ENCODE measurements around the gene SNRPD2. TPM values are rescaled to one million over a fixed set of nuclear protein-coding genes. Genes with fewer than 3 reads are reported as not detected.

SNRPD2 gene
- total RNA-seq, 2 experiments from 2014 or later, result 485 to 566 TPM

DNA sequence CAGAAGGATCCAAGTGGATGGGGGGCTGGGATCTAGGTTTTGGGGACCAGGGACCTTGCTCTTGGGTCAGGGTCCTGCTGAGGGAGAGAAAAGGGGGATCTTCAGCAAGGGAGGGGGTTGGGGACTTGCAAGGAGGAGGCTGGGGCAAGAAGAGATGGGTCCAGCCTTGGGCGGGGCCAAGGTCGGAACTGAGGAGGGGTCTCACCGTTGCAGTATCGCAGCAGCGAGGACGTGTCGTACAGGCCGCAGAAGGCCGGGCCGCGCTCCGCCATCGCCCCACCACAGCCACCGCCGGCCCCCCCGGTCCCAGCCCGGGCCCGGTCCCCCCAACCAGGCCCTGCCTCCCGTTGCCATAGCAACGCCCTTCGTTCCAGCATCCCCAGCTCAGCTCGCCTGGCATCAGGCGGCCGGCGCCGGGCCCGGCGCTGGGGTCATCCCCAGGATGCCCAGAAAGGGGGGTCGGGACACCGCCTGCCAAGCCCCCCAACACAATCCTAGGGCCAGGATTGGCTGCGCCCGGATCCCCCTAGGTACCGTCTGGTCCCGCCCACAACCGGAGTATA lies 46.6 kb downstream of the SNRPD2 start:
- POLR2A ChIA-PET, result interaction anchor here (0.7 kb wide), 1 partner anchor 1029 kb away, joined by 3 read pairs; no protein-coding TSS in a partner anchor
- DNase-seq, result no peak
- CTCF ChIA-PET, result interaction anchor here (0.6 to 1.7 kb wide), 11 partner anchors 23 to 206 kb away, joined by 3 to 6 read pairs (median 3); partner anchors contain the start of genes GIPR and QPCTL
- H3K27ac Mint-ChIP-seq, result peak overlapping the region; percentile 84
- peaks cover 43% of the 10 kb centered on the region for H3K4me1 Mint-ChIP-seq
- peaks cover 3% of the 10 kb centered on the region for H3K27me3 Mint-ChIP-seq
- no peaks in the 10 kb centered on the region for H3K9me3 Mint-ChIP-seq
- H3K4me3 Mint-ChIP-seq, result peak overlapping the region; percentile 82
- H3K36me3 Mint-ChIP-seq (ENCODE audit: low read depth), result peaks cover 7% of the 10 kb centered on the region

DNA sequence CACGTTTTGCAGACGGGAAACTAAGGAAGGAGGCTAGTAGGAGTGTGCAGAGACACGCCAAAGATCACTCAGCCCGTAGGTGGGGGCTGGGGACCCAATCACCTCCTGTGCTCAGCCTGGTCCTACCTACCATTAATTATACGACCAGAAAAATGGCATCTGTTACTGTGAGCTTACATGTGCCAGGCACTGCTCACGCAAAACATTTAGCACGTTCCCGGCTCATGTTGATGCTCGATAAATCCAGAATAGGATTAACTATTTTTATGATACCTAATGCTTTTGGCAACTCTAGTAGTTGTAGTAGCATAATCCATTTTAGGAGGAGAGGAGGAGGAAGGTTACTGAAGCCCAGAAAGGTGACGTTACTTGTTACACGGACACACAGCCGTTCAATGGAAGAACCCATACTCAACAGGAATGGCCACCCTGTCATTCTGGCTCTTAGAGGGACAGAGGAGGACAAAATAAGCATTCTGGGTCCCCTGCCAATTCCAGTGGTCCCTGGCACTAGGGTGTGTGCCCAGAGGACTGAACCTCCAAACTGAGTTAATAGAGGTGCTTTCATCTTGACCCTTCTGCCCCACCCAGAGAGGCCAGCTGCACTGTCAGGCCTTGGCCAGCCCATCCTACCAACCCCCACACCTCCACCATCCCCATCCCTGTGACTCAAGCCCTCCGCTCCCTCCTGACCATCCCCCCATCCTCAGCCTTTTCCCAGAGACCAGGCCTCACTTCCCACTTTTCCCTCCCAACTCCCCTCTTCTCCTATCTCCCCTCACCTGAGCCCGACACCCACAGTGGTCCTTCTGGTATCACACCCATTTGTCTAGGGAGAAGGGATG lies 47.6 kb downstream of the SNRPD2 start:
- POLR2A ChIA-PET, result no interaction called here
- Mint-ChIP-seq H3K36me3 (ENCODE audit: low read depth) (peaks cover 7% of the 10 kb centered on the region), H3K9me3 (no peaks in the 10 kb centered on the region), H3K27me3 (peaks cover 3% of the 10 kb centered on the region), H3K27ac (no peak overlapping the region), H3K4me1 (peaks cover 48% of the 10 kb centered on the region), H3K4me3 (peak overlapping the region; percentile 32)
- CTCF ChIA-PET, result interaction anchor here (0.7 to 3.6 kb wide), 15 partner anchors 8 to 204 kb away, joined by 3 to 38 read pairs (median 10); partner anchors contain the start of gene GIPR
- no peak for DNase-seq

DNA sequence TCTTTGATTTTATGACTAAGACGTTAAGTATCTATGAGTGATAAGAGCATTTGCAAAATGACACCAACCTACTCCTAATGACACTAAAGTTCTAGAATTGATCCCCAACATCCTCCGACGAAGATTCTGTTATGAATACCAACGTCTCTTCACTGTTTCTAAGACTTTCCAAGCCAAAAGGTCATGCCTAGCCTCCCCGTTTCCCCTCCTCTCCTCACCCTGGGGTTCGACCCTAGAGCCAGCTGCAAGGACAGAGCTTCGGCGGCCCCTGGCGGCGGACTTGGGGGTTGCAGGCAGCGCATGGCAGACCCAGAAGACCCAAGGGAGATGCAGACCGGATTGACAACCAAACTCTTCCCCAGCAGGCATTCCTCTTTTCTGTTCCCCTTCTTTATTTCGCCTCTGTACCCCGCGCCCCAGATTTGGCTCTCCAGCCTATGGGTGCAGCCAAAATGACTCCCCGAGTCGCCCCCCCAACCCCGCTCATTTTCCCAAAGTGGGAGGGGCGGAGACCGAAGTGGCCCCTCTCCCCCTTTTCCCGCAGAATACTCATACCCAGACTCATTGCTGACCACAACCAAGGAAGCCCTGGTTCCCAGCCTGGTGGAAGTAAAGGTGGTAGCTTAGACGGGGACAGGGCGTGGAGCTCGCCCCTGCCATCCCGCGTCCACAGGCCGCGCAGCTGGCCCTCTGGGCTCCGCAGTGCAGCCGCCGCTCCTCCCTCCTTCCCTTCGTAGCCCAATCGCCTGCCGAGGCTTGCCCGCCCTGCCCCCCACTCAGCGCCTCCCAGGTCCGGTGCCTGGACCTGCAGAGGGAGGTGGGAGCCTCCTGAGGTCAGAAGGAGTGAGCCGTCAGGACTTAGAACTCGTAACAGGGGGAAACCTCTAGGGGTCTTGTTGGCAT lies 48.5 kb downstream of the SNRPD2 start:
- peak overlapping the region; percentile 75 for H3K27ac Mint-ChIP-seq
- peaks cover 56% of the 10 kb centered on the region for H3K4me1 Mint-ChIP-seq
- CTCF ChIA-PET, result interaction anchor here (0.7 to 3.6 kb wide), 30 partner anchors 9 to 239 kb away, joined by 3 to 38 read pairs (median 8); partner anchors contain the start of genes GIPR, PPM1N, QPCTL and SIX5
- H3K4me3 Mint-ChIP-seq, result peak overlapping the region; percentile 23
- H3K36me3 Mint-ChIP-seq (ENCODE audit: low read depth), result peaks cover 9% of the 10 kb centered on the region
- POLR2A ChIA-PET, result interaction anchor here (1.2 kb wide), 1 partner anchor 29 kb away, joined by 4 read pairs; no protein-coding TSS in a partner anchor
- H3K27me3 Mint-ChIP-seq, result peaks cover 3% of the 10 kb centered on the region
- H3K9me3 Mint-ChIP-seq, result no peaks in the 10 kb centered on the region
- DNase-seq, result peak; percentile 90

DNA sequence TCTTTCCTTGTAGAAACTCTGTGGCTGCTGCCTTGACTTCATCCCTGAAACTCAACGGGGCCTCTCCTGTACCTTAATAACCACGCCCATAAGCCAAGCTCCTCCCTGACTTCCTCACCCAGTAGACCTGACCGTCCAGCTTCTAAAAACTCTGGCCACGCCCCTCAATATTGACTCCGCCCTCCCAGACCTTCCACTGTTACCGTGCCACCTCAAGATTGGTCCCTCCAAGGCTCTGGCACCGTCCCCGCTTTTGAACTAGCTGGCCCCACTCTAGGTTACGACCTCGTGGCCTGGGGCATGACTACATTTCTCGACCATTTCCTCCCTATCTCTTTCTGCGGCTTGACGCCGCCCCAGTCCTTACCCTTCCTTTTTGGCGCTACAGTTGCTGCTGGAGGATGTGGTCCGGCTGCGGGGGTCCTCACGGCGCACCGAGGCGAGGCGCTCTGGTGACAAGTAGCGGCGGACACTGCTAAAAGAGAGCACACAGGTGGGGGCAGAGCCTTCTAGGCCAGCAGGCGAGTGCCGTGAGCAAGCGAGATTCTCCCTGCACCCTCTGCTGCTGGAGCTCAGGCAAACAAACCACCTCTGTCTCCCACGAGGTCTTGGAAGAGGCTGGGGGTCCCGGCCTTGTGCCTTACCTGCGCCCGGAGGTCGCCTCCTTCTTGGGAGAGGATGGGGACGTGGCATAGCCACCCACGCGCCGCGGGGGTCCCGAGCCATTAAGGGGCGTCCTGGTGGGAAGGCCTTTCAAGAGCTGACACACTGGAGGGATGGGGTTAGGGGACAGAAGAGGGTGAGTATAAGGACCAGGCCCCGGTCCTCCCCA lies 50.3 kb downstream of the SNRPD2 start:
- CTCF ChIA-PET, result interaction anchor here (0.5 to 3.6 kb wide), 34 partner anchors 10 to 202 kb away, joined by 3 to 38 read pairs (median 8); partner anchors contain the start of genes GIPR, PPM1N, QPCTL and SIX5
- Mint-ChIP-seq H3K27ac (peak overlapping the region; percentile 96), H3K4me3 (peak overlapping the region; percentile 80), H3K9me3 (no peaks in the 10 kb centered on the region), H3K4me1 (peaks cover 62% of the 10 kb centered on the region), H3K36me3 (ENCODE audit: low read depth) (peaks cover 9% of the 10 kb centered on the region), H3K27me3 (peaks cover 3% of the 10 kb centered on the region)
- POLR2A ChIA-PET, result interaction anchor here (0.6 to 1.2 kb wide), 3 partner anchors 27 to 1887 kb away, joined by 3 to 4 read pairs (median 3); partner anchors contain the start of genes OPA3 and SMG9
- peak; percentile 79 for DNase-seq

DNA sequence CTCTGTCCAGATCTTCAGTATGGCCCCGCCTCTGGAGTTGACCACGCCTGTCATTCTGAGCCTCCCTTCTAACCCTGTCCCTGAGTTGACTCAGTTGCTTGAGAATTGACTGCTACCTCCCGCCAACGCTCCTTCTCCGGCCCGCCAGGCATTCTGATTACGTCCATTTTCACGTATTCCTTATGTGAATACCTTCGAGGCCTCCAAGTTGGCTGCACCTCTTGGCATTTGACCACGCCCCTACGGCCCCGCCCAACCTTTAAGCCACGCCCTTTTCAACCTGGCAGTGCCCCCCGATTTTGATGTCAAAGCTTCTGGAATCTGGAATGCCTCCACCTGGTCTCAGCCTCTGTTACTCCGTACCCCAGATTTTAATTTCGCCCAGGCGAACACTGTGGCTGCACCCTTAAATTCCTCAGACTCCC lies 50.9 kb downstream of the SNRPD2 start:
- CTCF ChIA-PET, result interaction anchor here (1.5 to 3.6 kb wide), 14 partner anchors 9 to 201 kb away, joined by 4 to 38 read pairs (median 13); partner anchors contain the start of genes GIPR, QPCTL and SNRPD2
- peak overlapping the region; percentile 96 for H3K27ac Mint-ChIP-seq
- peaks cover 55% of the 10 kb centered on the region for H3K4me1 Mint-ChIP-seq

DNA sequence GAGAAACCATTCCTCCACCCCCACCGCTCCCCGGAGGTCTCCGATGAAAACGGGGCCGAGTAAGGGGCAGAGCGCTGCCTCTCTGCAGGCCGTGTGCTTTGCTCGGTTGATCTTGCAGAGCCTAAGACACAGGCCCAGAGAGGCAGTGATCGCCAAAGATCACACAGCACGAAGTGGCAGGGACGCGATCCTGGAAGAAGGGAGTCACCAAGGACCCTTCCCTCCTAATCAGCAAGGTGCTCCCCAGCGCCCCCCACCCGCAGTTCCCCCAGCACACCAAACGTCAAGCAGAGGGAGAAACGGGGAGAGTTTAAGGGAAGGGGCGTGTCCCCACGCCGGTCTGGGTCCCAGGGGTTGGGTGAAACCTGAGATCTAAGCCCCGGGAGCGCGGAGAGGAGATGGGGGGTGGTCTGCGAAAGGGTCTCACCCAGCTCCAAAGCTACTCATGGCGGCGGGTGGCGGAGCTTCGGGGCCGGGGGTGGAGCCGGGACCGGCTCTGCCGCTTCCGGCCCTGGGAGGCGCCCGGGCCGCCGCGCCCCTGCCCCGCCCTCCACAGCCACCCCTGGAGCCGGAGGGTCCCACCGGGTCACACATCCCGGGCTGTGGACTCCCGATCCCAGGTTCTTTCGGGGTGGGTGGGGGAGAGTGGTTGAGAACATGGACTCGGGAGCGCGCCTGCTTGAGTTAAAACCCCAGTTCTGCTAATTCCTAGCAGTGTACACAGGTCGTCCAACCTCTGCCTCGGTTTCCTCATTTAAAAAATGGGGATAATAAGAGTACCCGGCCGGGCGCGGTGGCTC lies 52.6 kb downstream of the SNRPD2 start, which contains the start of gene EML2:
EML2 (minus strand) TSS at position 468 of the 800 bp plus-strand sequence; CDS start at position 447, 21 bp downstream.
- DNase-seq, result peak; percentile 61
- Mint-ChIP-seq H3K4me3 (peak within 1 kb of the TSS; percentile 85), H3K27ac (peak within 1 kb of the TSS; percentile 89), H3K27me3 (no peaks in the 10 kb centered on the region), H3K4me1 (peaks cover 52% of the 10 kb centered on the region), H3K9me3 (no peaks in the 10 kb centered on the region), H3K36me3 (ENCODE audit: low read depth) (peaks cover 9% of the 10 kb centered on the region)
- POLR2A ChIA-PET, result no interaction called here
- CTCF ChIA-PET, result interaction anchor here (0.9 to 3.1 kb wide), 10 partner anchors 14 to 224 kb away, joined by 3 to 10 read pairs (median 4); no protein-coding TSS in a partner anchor

More for the DNA sequence above, 50.9 kb downstream of the SNRPD2 start:
- peaks cover 9% of the 10 kb centered on the region for H3K36me3 Mint-ChIP-seq (ENCODE audit: low read depth)
- peak overlapping the region; percentile 80 for H3K4me3 Mint-ChIP-seq
- peaks cover 3% of the 10 kb centered on the region for H3K27me3 Mint-ChIP-seq
- DNase-seq, result peak; percentile 37
- POLR2A ChIA-PET, result interaction anchor here (0.6 to 0.8 kb wide), 2 partner anchors 56 to 1886 kb away, joined by 3 read pairs; partner anchors contain the start of genes OPA3 and SMG9
- H3K9me3 Mint-ChIP-seq, result no peaks in the 10 kb centered on the region

DNA sequence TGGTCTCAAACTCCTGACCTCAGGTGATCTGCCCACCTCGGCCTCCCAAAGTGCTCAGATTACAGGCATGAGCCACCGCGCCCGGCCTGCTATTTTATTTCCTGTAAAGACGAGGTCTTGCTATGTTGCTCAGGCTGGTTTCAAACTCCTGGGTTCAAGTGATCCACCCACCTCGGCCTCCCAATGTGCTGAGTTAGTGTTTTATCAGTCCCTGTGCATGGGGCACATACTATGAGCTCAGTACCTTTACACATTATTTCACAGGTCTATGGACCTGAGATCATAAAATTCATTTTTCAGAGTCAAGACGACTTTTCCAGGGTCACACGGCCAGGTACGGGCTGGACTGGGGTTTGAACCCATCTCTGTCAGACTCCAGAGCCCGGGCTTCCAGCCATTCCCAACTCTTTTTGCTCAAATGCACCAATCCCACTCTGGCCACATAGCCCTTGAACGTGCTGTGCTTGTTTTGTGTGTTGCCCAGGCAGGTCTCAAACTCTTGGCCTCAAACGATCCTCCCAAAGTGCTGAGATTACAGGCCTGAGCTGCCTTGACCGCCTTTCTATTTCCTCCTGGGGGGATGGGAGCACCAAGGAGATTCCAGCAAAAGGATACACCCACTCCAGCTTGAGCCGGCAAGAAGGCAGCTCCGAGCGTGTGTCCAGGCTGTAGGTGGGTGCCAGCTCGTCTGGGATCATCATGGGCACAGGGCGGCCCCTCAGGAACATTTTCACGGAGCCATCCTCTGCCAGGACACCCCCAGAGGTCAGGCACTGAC lies 53.7 kb downstream of the SNRPD2 start:
- H3K36me3 Mint-ChIP-seq (ENCODE audit: low read depth), result peaks cover 9% of the 10 kb centered on the region
- H3K27ac Mint-ChIP-seq, result no peak overlapping the region
- H3K9me3 Mint-ChIP-seq, result no peaks in the 10 kb centered on the region
- CTCF ChIA-PET, result interaction anchor here (0.9 to 1.5 kb wide), 6 partner anchors 12 to 199 kb away, joined by 3 to 6 read pairs (median 4); no protein-coding TSS in a partner anchor
- no peak for DNase-seq
- peak overlapping the region; percentile 85 for H3K4me3 Mint-ChIP-seq
- peaks cover 43% of the 10 kb centered on the region for H3K4me1 Mint-ChIP-seq
- no peaks in the 10 kb centered on the region for H3K27me3 Mint-ChIP-seq
- POLR2A ChIA-PET, result no interaction called here

Small RNA genes lying within 50 kb of the gene (microRNA-seq; reads per million reads assigned to microRNA genes)
- 288 reads per million, percentile 79 among the genes with 10 or more reads in this experiment for gene MIR330 (ENCODE audit: borderline microRNAs expressed, borderline replicate concordance)
- not detected for gene MIR642A (ENCODE audit: borderline microRNAs expressed, borderline replicate concordance)
- not detected for gene MIR642B (ENCODE audit: borderline microRNAs expressed, borderline replicate concordance)

Other genes with a start within 250 kb of the SNRPD2 start
- 10 to 100 TPM; 36.0 to 43.9 TPM for gene FOSB, start 224.0 kb downstream of the SNRPD2 start, total RNA-seq
- gene RTN2, start 194.9 kb downstream of the SNRPD2 start, total RNA-seq, result 1 to 10 TPM; 1.8 to 2.0 TPM
- 1 to 10 TPM in 1 of 2 experiments, under 1 TPM in 1; 0.82 to 1.1 TPM for gene PPM1N, start 193.5 kb downstream of the SNRPD2 start, total RNA-seq
- gene VASP, start 184.5 kb downstream of the SNRPD2 start, total RNA-seq, result 100 to 1,000 TPM; 143 to 157 TPM
- 10 to 100 TPM; 12.6 to 13.4 TPM for gene OPA3, start 107.2 kb downstream of the SNRPD2 start, total RNA-seq
- gene GPR4, start 89.7 kb downstream of the SNRPD2 start, total RNA-seq, result not detected
- 10 to 100 TPM; 80.7 to 87.3 TPM for gene EML2, start 52.6 kb downstream of the SNRPD2 start, total RNA-seq
- gene GIPR, start 23.7 kb downstream of the SNRPD2 start, total RNA-seq, result 1 to 10 TPM; 1.3 to 1.4 TPM
- gene QPCTL, start 713 bp upstream of the SNRPD2 start, total RNA-seq, result 1 to 10 TPM; 6.1 to 7.3 TPM
- gene FBXO46, start 38.9 kb upstream of the SNRPD2 start, total RNA-seq, result 10 to 100 TPM; 38.5 to 40.0 TPM
- gene MEIOSIN, start 41.5 kb upstream of the SNRPD2 start, total RNA-seq, result not detected
- under 1 TPM; 0.64 to 0.85 TPM for gene SIX5, start 77.3 kb upstream of the SNRPD2 start, total RNA-seq
- 10 to 100 TPM; 24.1 to 24.4 TPM for gene DMPK, start 90.5 kb upstream of the SNRPD2 start, total RNA-seq
- 10 to 100 TPM; 35.0 to 37.8 TPM for gene DMWD, start 100.9 kb upstream of the SNRPD2 start, total RNA-seq
- gene RSPH6A, start 123.4 kb upstream of the SNRPD2 start, total RNA-seq, result under 1 TPM; 0.42 to 0.57 TPM
- 10 to 100 TPM; 91.0 to 98.0 TPM for gene SYMPK, start 171.2 kb upstream of the SNRPD2 start, total RNA-seq
- not detected for gene FOXA3, start 172.4 kb upstream of the SNRPD2 start, total RNA-seq
- 10 to 100 TPM; 17.5 to 19.1 TPM for gene IRF2BP1, start 194.2 kb upstream of the SNRPD2 start, total RNA-seq
- 10 to 100 TPM in 1 of 2 experiments, 1 to 10 TPM in 1; 9.7 to 11.4 TPM for gene MYPOP, start 210.7 kb upstream of the SNRPD2 start, total RNA-seq
- not detected for gene NANOS2, start 222.8 kb upstream of the SNRPD2 start, total RNA-seq

Data from activated CD4-positive, alpha-beta T cell treated with anti-CD3 and anti-CD28 coated beads, Interleukin-2, amount 10 ng/mL, durations not matched to agents 7 days and 5 days (primary cell).